ENCODE data around the gene FBXL20. TPM values are rescaled to one million over a fixed set of nuclear protein-coding genes. Genes with fewer than 3 reads are reported as not detected.

Gene FBXL20
- total and polyA plus RNA-seq, 2 of the 8 experiments (the other 6 are each of a cell fraction or from before 2014, with no cell fraction given), result 5.5 to 11.0 TPM

DNA sequence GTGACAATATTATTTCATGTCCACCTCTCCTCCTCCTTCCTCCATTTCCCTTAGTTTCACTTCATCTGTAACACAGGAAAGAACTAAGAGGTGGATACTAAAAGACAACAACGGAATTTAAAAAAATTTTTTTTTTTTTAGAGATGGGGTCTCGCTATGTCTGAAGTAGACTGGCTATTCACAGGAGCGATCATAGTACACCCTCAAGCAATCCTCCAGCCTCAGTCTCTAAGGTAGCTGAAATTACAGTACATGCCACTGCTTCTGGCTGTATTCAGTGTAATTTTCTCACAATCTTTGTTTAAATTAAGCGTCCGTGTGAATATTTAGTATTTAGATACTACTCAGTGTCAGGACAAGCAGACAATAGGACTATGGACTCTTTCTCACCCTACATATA, 35.6 kb downstream of the FBXL20 start:
- Histone ChIP-seq H3K27me3 (replicated peaks in 1 of 4; ENCODE audit: control insufficient read depth in 3 of 4, extremely low read depth in 1 of 4, insufficient read depth in 3 of 4, low read length in 3 of 4) (no peaks in the 10 kb centered on the region), H3K4me3 (ENCODE audit: extremely low read depth in 1 of 4, insufficient read depth in 2 of 4, low read depth in 3 of 4, low read length in 4 of 4) (no peak overlapping the region), H3K79me1 (ENCODE audit: low read depth, low read length) (no peaks in the 10 kb centered on the region), H4K8ac (ENCODE audit: extremely low read depth, insufficient read depth, low read length) (no peak overlapping the region), H2BK5ac (ENCODE audit: low read depth, low read length) (no peak overlapping the region), H4K91ac (replicated peaks; ENCODE audit: insufficient read length, low read length) (no peak overlapping the region), H3K27ac (ENCODE audit: low read depth, low read length) (no peak overlapping the region), H3K23ac (ENCODE audit: insufficient read length) (no peak overlapping the region), H3K79me2 (ENCODE audit: control insufficient read depth in 1 of 2, insufficient read depth in 2 of 2, low read length in 2 of 2) (no peaks in the 10 kb centered on the region), H3K14ac (ENCODE audit: insufficient read length) (no peak overlapping the region), H2BK12ac (ENCODE audit: low read depth, low read length) (no peak overlapping the region), H2BK120ac (replicated peaks; ENCODE audit: low read depth, low read length) (no peak overlapping the region), H3K4me2 (ENCODE audit: insufficient read depth in 1 of 2, low read depth in 2 of 2, low read length in 2 of 2) (no peak overlapping the region), H2AK5ac (ENCODE audit: low read depth, low read length) (no peak overlapping the region), H3K9me3 (ENCODE audit: insufficient read depth in 2 of 2, low read depth in 1 of 2, low read length in 1 of 2) (no peaks in the 10 kb centered on the region), H2BK15ac (ENCODE audit: low read length) (no peak overlapping the region), H3K18ac (ENCODE audit: extremely low read depth, low read length) (no peak overlapping the region), H3K9ac (replicated peaks in 1 of 4; ENCODE audit: extremely low read depth in 1 of 4, low read depth in 3 of 4, low read length in 3 of 4) (no peak overlapping the region), H3K36me3 (ENCODE audit: control insufficient read depth in 2 of 4, insufficient read depth in 4 of 4, low read length in 3 of 4) (no peaks in the 10 kb centered on the region), H3K23me2 (ENCODE audit: low read depth, low read length) (no peaks in the 10 kb centered on the region), H4K20me1 (replicated peaks in 1 of 2; ENCODE audit: control insufficient read depth in 1 of 2, insufficient read depth in 2 of 2, low read length in 2 of 2) (no peaks in the 10 kb centered on the region), H4K5ac (ENCODE audit: insufficient read length, low read depth, low read length) (no peak overlapping the region), H2AFZ (ENCODE audit: low read length) (no peak overlapping the region), H2BK20ac (ENCODE audit: low read length) (no peak overlapping the region), H3K4ac (replicated peaks; ENCODE audit: insufficient read length, low read depth, low read length) (no peak overlapping the region), H3K4me1 (replicated peaks in 1 of 4; ENCODE audit: control insufficient read depth in 3 of 4, insufficient read depth in 4 of 4, low read length in 3 of 4) (no peaks in the 10 kb centered on the region), H3K56ac (replicated peaks; ENCODE audit: insufficient read length, low read depth, low read length) (no peak overlapping the region)
- POLR2A ChIA-PET (ENCODE audit: partially characterized antibody), result interaction anchor here (1.1 kb wide), 1 partner anchor 35 kb away, joined by 3 read pairs; the partner anchor contains the start of gene FBXL20
- FAIRE-seq (no peak), DNase-seq (ENCODE audit: low read depth in 1 of 2, low spot score in 2 of 2) (no peak)
- WGBS, 2 experiments (ENCODE audit: extremely low coverage in 1 of 2, insufficient coverage in 1 of 2, insufficient read length in 1 of 2, insufficient replicate concordance in 2 of 2, low coverage in 1 of 2, low lambda C conversion rate in 2 of 2, missing lambda C conversion rate in 1 of 2), result 95% methylated on average over 5 of the region's 5 CpGs; no CpG with 5 or more reads in 1 of the 2 experiments
- CTCF ChIA-PET (ENCODE audit: partially characterized antibody), result interaction anchor here (1.4 kb wide), 1 partner anchor 98 kb away, joined by 3 read pairs; no protein-coding TSS in a partner anchor
- no peak for TF ChIP-seq CHD2 (IDR thresholded peaks at IDR 0.05; ENCODE audit: low read length)

All from H1 (cell line).